Neutrophil (primary cell): ENCODE measurements around the gene LCN15.

Experiments used
- H3K27ac ChIP-seq: fragments of 200-600 bp; sonication (generic); 2 replicates; pipeline ENCODE4 v1.5.1; 2016; ENCODE audit warnings: mild to moderate bottlenecking, moderate library complexity
- H3K27me3 ChIP-seq: fragments of 200-600 bp; sonication (generic); 2 replicates; pipeline ENCODE4 v1.6.0; 2016; ENCODE audit warnings: mild to moderate bottlenecking
- H3K36me3 ChIP-seq: fragments of 200-600 bp; sonication (generic); 2 replicates; pipeline ENCODE4 v1.5.1; 2017
- H3K4me1 ChIP-seq, 2 experiments: fragments of 200-600 bp in 1 of 2; sonication (generic) in 1 of 2; 1 replicate in 1 of 2; 2 replicates in 1 of 2; pipeline versions ENCODE4 v1.5.1 to v1.6.1; 2013 to 2016; ENCODE audit warnings: low read depth in 1 of 2, low read length in 1 of 2, mild to moderate bottlenecking in 1 of 2, moderate library complexity in 1 of 2; ENCODE audit not compliant: control insufficient read depth in 1 of 2, insufficient read depth in 1 of 2
- H3K4me3 ChIP-seq, 2 experiments: fragments of 200-600 bp in 1 of 2; sonication (generic) in 1 of 2; 1 replicate in 1 of 2; 2 replicates in 1 of 2; pipeline ENCODE4 v1.5.1; 2013 to 2016; ENCODE audit warnings: low read depth in 1 of 2, low read length in 1 of 2, mild to moderate bottlenecking in 1 of 2, moderate library complexity in 1 of 2
- H3K9me3 ChIP-seq: fragments of 200-600 bp; sonication (generic); 2 replicates; pipeline ENCODE4 v1.5.1; 2016
- CTCF ChIP-seq: fragments of 200-600 bp; sonication (generic); IDR thresholded peaks from 2 replicates; pipeline ENCODE4 v1.5.1; 2016; ENCODE audit warnings: antibody characterized with exemption

The LCN15 gene

DNA sequence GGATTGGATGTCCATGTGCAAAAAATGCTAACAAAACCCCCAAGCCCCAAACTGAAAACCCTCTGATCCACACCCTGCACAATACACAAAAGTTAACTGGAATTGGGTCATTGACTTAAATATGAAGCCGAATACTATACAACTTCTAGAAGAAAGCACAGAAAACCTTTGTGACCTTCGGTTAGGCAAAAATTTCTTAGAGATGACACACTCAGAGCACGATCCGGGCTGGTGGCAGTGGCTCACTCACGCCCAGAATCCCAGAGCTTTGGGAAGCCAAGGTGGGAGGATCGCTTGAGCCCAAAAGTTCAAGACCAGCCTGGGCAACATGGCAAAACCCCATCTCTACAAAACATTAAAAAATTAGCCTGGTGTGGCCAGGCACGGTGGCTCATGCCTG, 53.8 kb downstream of the LCN15 start:
- H3K9me3 ChIP-seq = no peaks in the 10 kb centered on the region
- peaks cover 33 to 35% of the 10 kb centered on the region in 2 experiments for H3K4me1 ChIP-seq
- H3K27ac ChIP-seq = no peak overlapping the region
- no peak for TF ChIP-seq CTCF
- no peaks in the 10 kb centered on the region for H3K36me3 ChIP-seq
- peaks cover 52% of the 10 kb centered on the region for H3K27me3 ChIP-seq
- no peak overlapping the region for H3K4me3 ChIP-seq
